Gastrocnemius medialis (tissue), 4 donors: ENCODE data around the gene ANXA2R. TPM values are rescaled to one million over a fixed set of nuclear protein-coding genes. Genes with fewer than 3 reads are reported as not detected.

Source experiments
- ATAC-seq, 2 donors: fragments of 150-250 bp; one replicate each; pipeline ENCODE4 v1.9.1; 2016
- DNase-seq, 2 donors: peaks; one replicate each; pipeline ENCODE4 v3.0.0-alpha.2; 2019
- H3K27ac ChIP-seq, 4 donors: fragments of 200-600 bp; sonication (generic); 1 replicate in 1 of 4; 2 replicates in 3 of 4; pipeline ENCODE4 v1.5.1; 2016 to 2018; ENCODE audit warnings: mild to moderate bottlenecking in 2 of 4, moderate library complexity in 1 of 4
- H3K27me3 ChIP-seq, 3 donors: fragments of 200-600 bp; sonication (generic) in 2 of 3; 1 replicate in 1 of 3; 2 replicates in 2 of 3; pipeline versions ENCODE4 v1.5.1 to v1.6.0; 2016 to 2019; ENCODE audit warnings: mild to moderate bottlenecking in 1 of 3, moderate library complexity in 1 of 3
- H3K36me3 ChIP-seq, 2 donors: fragments of 200-600 bp; sonication (generic) in 1 of 2; one replicate each; pipeline ENCODE4 v1.5.1; 2017 to 2018
- H3K4me1 ChIP-seq, 2 donors: fragments of 200-600 bp; sonication (generic) in 1 of 2; one replicate each; pipeline ENCODE4 v1.5.1; 2016 to 2017; ENCODE audit warnings: mild to moderate bottlenecking in 2 of 2
- H3K4me3 ChIP-seq, 4 donors: fragments of 200-600 bp; sonication (generic) in 3 of 4; 1 replicate in 1 of 4; 2 replicates in 3 of 4; pipeline ENCODE4 v1.5.1; 2016 to 2019; ENCODE audit warnings: mild to moderate bottlenecking in 2 of 4
- H3K9me3 ChIP-seq, 3 donors: fragments of 200-600 bp; sonication (generic) in 2 of 3; 1 replicate in 1 of 3; 2 replicates in 2 of 3; pipeline ENCODE4 v1.5.1; 2016 to 2019
- CTCF ChIP-seq, 5 experiments: fragments of 450-650 bp in 3 of 5; fragments of 200-600 bp in 2 of 5; sonication (generic) in 2 of 5; IDR thresholded peaks in 4 of 5; conservative IDR thresholded peaks in 1 of 5; 1 replicate in 4 of 5; 2 replicates in 1 of 5; pipeline ENCODE4 v1.5.1; 2016 to 2019; ENCODE audit warnings: antibody characterized with exemption in 5 of 5, mild to moderate bottlenecking in 3 of 5, moderate library complexity in 3 of 5
- POLR2A ChIP-seq, 2 donors: fragments of 450-650 bp; IDR thresholded peaks; one replicate each; pipeline ENCODE4 v1.6.1; 2017; ENCODE audit warnings: antibody characterized with exemption in 2 of 2, mild to moderate bottlenecking in 2 of 2, moderate library complexity in 2 of 2
- in situ Hi-C, 4 donors: fragments of 200-750 bp; cut with MboI; loops; one replicate each; pipeline versions ENCODE4 v1.15.0 to v1.8.0; 2017; ENCODE audit warnings: low sequenced_read_pairs in 4 of 4
- intact Hi-C: fragments of 100-400 bp; cut with DNase I; formaldehyde crosslinking; loops from one replicate; pipeline ENCODE4 v1.15.1; 2023; ENCODE audit warnings: low total_unique reads
- total RNA-seq, 4 donors: library from RNA; depleted of rRNA; stranded (reverse); fragments of >200 nt; gene quantifications; one replicate each; pipeline versions ENCODE4 v1.1.0 to v1.2.3, GENCODE V29; 2016

The ANXA2R gene
- total RNA-seq, 4 donors from 2014 or later: 1.1 to 3.3 (median 1.4) TPM

- ATAC-seq (peak; percentile 11 to 14), DNase-seq (peak in 1 of 2 donors; percentile 76)
- Histone ChIP-seq H3K9me3 (no peaks in the 10 kb centered on the region), H3K4me1 (peaks cover 19 to 20% of the 10 kb centered on the region in 2 donors), H3K27ac (peak overlapping the region; percentile 77 to 84 (median 82)), H3K36me3 (no peaks in the 10 kb centered on the region), H3K4me3 (peak overlapping the region; percentile 21 to 57 (median 30)), H3K27me3 (no peaks in the 10 kb centered on the region)
- in situ Hi-C loops: loop anchor here in 2 of 4 donors (25.0 kb wide), 2 partner anchors 132 to 232 kb away; partner anchors contain the start of gene SELENOP (in 1 of the 2)
- no peak for TF ChIP-seq POLR2A (IDR thresholded peaks at IDR 0.05)
- no peak for TF ChIP-seq CTCF (IDR thresholded peaks at IDR 0.05 in 4 of 5, conservative IDR thresholded peaks at IDR 0.05 in 1 of 5)
- intact Hi-C loops: loop anchor here (2.0 kb wide), 1 partner anchor 60 kb away; no protein-coding TSS in a partner anchor
These were observed 4.2 kb upstream of the ANXA2R start for GRCh38 chr5:43044181-43044914.

- Histone ChIP-seq H3K9me3 (no peaks in the 10 kb centered on the region), H3K4me3 (peak overlapping the region; percentile 69 to 93 (median 82)), H3K27ac (peak overlapping the region; percentile 96 to 99 (median 97)), H3K4me1 (peaks cover 15% of the 10 kb centered on the region in 2 donors), H3K36me3 (no peaks in the 10 kb centered on the region), H3K27me3 (no peaks in the 10 kb centered on the region)
- no peak for ATAC-seq
- no peak for DNase-seq
- intact Hi-C loops: no loop called here
- no peak for TF ChIP-seq POLR2A (IDR thresholded peaks at IDR 0.05)
- TF ChIP-seq CTCF (IDR thresholded peaks at IDR 0.05 in 4 of 5, conservative IDR thresholded peaks at IDR 0.05 in 1 of 5): no peak
- in situ Hi-C loops: loop anchor here in 2 of 4 donors (25.0 kb wide), 2 partner anchors 131 to 231 kb away; partner anchors contain the start of gene SELENOP (in 1 of the 2)
These were observed 3.3 kb upstream of the ANXA2R start for GRCh38 chr5:43043400-43043756.

- intact Hi-C loops: loop anchor here (1.0 kb wide), 1 partner anchor 78 kb away; no protein-coding TSS in a partner anchor
- Histone ChIP-seq H3K9me3 (no peaks in the 10 kb centered on the region), H3K4me1 (peaks cover 9 to 18% of the 10 kb centered on the region in 2 donors), H3K27me3 (no peaks in the 10 kb centered on the region), H3K36me3 (no peaks in the 10 kb centered on the region), H3K4me3 (peak overlapping the region; percentile 69 to 93 (median 82)), H3K27ac (peak overlapping the region; percentile 96 to 99 (median 97))
- in situ Hi-C loops: loop anchor here in 2 of 4 donors (25.0 kb wide), 2 partner anchors 131 to 231 kb away; partner anchors contain the start of gene SELENOP (in 1 of the 2)
- ATAC-seq (peak; percentile 26 to 31), DNase-seq (peak; percentile 68 to 84)
- TF ChIP-seq POLR2A (IDR thresholded peaks at IDR 0.05): peak; percentile 38 to 56
- TF ChIP-seq CTCF (IDR thresholded peaks at IDR 0.05 in 4 of 5, conservative IDR thresholded peaks at IDR 0.05 in 1 of 5): no peak
These were observed 2.7 kb upstream of the ANXA2R start for GRCh38 chr5:43042626-43043399.

GRCh38 chr5:43042176-43042625, 2.1 kb upstream of the ANXA2R start:
- Histone ChIP-seq H3K27ac (peak overlapping the region; percentile 96 to 99 (median 97)), H3K4me1 (peaks cover 11 to 14% of the 10 kb centered on the region in 2 donors), H3K9me3 (no peaks in the 10 kb centered on the region), H3K27me3 (no peaks in the 10 kb centered on the region), H3K36me3 (no peaks in the 10 kb centered on the region), H3K4me3 (peak overlapping the region; percentile 69 to 93 (median 82))
- in situ Hi-C loops (loop anchor here in 2 of 4 donors (25.0 kb wide), 2 partner anchors 130 to 230 kb away; partner anchors contain the start of gene SELENOP (in 1 of the 2)), intact Hi-C loops (loop anchor here (1.0 kb wide), 1 partner anchor 79 kb away; no protein-coding TSS in a partner anchor)
- TF ChIP-seq CTCF (IDR thresholded peaks at IDR 0.05 in 4 of 5, conservative IDR thresholded peaks at IDR 0.05 in 1 of 5) (peak in 3 of 5 experiments; percentile 3 to 23 (median 14)), POLR2A (IDR thresholded peaks at IDR 0.05) (no peak)
- peak; percentile 10 to 16 for ATAC-seq
- peak in 1 of 2 donors; percentile 69 for DNase-seq
